Osteocyte (in vitro differentiated cells): Measurements from ENCODE around the gene TRAPPC1. TPM values are rescaled to one million over a fixed set of nuclear protein-coding genes. Genes with fewer than 3 reads are reported as not detected.

Source experiments
- DNase-seq: peaks from one replicate; pipeline ENCODE4 v3.0.0; 2021; ENCODE audit warnings: mixed read lengths; ENCODE audit not compliant: unreplicated experiment; ENCODE audit errors: extremely low spot score
- H3K27ac Mint-ChIP-seq: one replicate; pipeline ENCODE4 v1.8.0; 2021; ENCODE audit warnings: mild to moderate bottlenecking, mixed read lengths; ENCODE audit not compliant: unreplicated experiment
- H3K27me3 Mint-ChIP-seq: one replicate; pipeline ENCODE4 v1.8.0; 2021; ENCODE audit warnings: mixed read lengths; ENCODE audit not compliant: unreplicated experiment
- H3K36me3 Mint-ChIP-seq: one replicate; pipeline ENCODE4 v1.8.0; 2021; ENCODE audit warnings: mixed read lengths; ENCODE audit not compliant: unreplicated experiment
- H3K4me1 Mint-ChIP-seq: one replicate; pipeline ENCODE4 v1.8.0; 2021; ENCODE audit warnings: mixed read lengths; ENCODE audit not compliant: unreplicated experiment
- H3K4me3 Mint-ChIP-seq: one replicate; pipeline ENCODE4 v1.8.0; 2021; ENCODE audit warnings: mild to moderate bottlenecking, moderate library complexity, mixed read lengths; ENCODE audit not compliant: unreplicated experiment
- H3K9me3 Mint-ChIP-seq: one replicate; pipeline ENCODE4 v1.8.0; 2021; ENCODE audit warnings: mixed read lengths; ENCODE audit not compliant: unreplicated experiment
- CTCF ChIP-seq: fragments of 200-600 bp; sonication (generic); IDR thresholded peaks from 2 replicates; pipeline ENCODE4 v1.5.0; 2021; ENCODE audit warnings: antibody characterized with exemption, mild to moderate bottlenecking, moderate library complexity
- total RNA-seq: library from RNA; stranded (reverse); gene quantifications from 2 replicates; pipeline ENCODE4 v1.2.1, GENCODE V29; 2021

The TRAPPC1 gene
- total RNA-seq, 1 donor from 2014 or later: 122 TPM

- Mint-ChIP-seq H3K36me3 (peaks cover 15% of the 10 kb centered on the region), H3K4me3 (peak overlapping the region; percentile 88), H3K4me1 (peaks cover 19% of the 10 kb centered on the region), H3K9me3 (no peaks in the 10 kb centered on the region), H3K27ac (peak overlapping the region; percentile 87), H3K27me3 (no peaks in the 10 kb centered on the region)
- no peak for DNase-seq
- TF ChIP-seq CTCF: no peak
Observed at GRCh38 chr17:7915179-7915610, 16.6 kb downstream of the TRAPPC1 start.

GRCh38 chr17:7912927-7913524 is 18.7 kb downstream of the TRAPPC1 start:
- Mint-ChIP-seq H3K36me3 (peaks cover 30% of the 10 kb centered on the region), H3K27me3 (no peaks in the 10 kb centered on the region), H3K9me3 (no peaks in the 10 kb centered on the region), H3K4me1 (peaks cover 19% of the 10 kb centered on the region), H3K4me3 (no peak overlapping the region), H3K27ac (no peak overlapping the region)
- TF ChIP-seq CTCF: peak; percentile 60
- no peak for DNase-seq

- Mint-ChIP-seq H3K27me3 (no peaks in the 10 kb centered on the region), H3K9me3 (no peaks in the 10 kb centered on the region), H3K4me3 (no peak overlapping the region), H3K27ac (no peak overlapping the region), H3K36me3 (peaks cover 44% of the 10 kb centered on the region), H3K4me1 (peaks cover 13% of the 10 kb centered on the region)
- no peak for TF ChIP-seq CTCF
- no peak for DNase-seq
Observed at GRCh38 chr17:7911116-7911515, 20.6 kb downstream of the TRAPPC1 start.

GRCh38 chr17:7910711-7911110 is 21.0 kb downstream of the TRAPPC1 start:
- no peak overlapping the region for H3K4me3 Mint-ChIP-seq
- DNase-seq: no peak
- peaks cover 13% of the 10 kb centered on the region for H3K4me1 Mint-ChIP-seq
- no peak for TF ChIP-seq CTCF
- H3K27me3 Mint-ChIP-seq: no peaks in the 10 kb centered on the region
- no peaks in the 10 kb centered on the region for H3K9me3 Mint-ChIP-seq
- no peak overlapping the region for H3K27ac Mint-ChIP-seq
- peaks cover 48% of the 10 kb centered on the region for H3K36me3 Mint-ChIP-seq

- no peak overlapping the region for H3K27ac Mint-ChIP-seq
- TF ChIP-seq CTCF: no peak
- no peaks in the 10 kb centered on the region for H3K27me3 Mint-ChIP-seq
- peaks cover 53% of the 10 kb centered on the region for H3K36me3 Mint-ChIP-seq
- peaks cover 8% of the 10 kb centered on the region for H3K4me1 Mint-ChIP-seq
- DNase-seq: no peak
- H3K4me3 Mint-ChIP-seq: no peak overlapping the region
- no peaks in the 10 kb centered on the region for H3K9me3 Mint-ChIP-seq
Observed at GRCh38 chr17:7910281-7910680, 21.5 kb downstream of the TRAPPC1 start.
